Hindlimb muscle (tissue), 1 donor: ENCODE measurements around the gene RPL19. TPM values are rescaled to one million over a fixed set of nuclear protein-coding genes. Genes with fewer than 3 reads are reported as not detected.

Source experiments
- DNase-seq: peaks from one replicate; pipeline ENCODE4 v3.0.0-alpha.2; 2013
- polyA plus RNA-seq: library from polyadenylated mRNA; unstranded; fragments of 120-200 nt; gene quantifications from one replicate; pipeline ENCODE4 v1.2.1, GENCODE V29; 2013; ENCODE audit not compliant: insufficient read length

The RPL19 gene
- polyA plus RNA-seq, 1 donor, result 2,704 TPM

DNA sequence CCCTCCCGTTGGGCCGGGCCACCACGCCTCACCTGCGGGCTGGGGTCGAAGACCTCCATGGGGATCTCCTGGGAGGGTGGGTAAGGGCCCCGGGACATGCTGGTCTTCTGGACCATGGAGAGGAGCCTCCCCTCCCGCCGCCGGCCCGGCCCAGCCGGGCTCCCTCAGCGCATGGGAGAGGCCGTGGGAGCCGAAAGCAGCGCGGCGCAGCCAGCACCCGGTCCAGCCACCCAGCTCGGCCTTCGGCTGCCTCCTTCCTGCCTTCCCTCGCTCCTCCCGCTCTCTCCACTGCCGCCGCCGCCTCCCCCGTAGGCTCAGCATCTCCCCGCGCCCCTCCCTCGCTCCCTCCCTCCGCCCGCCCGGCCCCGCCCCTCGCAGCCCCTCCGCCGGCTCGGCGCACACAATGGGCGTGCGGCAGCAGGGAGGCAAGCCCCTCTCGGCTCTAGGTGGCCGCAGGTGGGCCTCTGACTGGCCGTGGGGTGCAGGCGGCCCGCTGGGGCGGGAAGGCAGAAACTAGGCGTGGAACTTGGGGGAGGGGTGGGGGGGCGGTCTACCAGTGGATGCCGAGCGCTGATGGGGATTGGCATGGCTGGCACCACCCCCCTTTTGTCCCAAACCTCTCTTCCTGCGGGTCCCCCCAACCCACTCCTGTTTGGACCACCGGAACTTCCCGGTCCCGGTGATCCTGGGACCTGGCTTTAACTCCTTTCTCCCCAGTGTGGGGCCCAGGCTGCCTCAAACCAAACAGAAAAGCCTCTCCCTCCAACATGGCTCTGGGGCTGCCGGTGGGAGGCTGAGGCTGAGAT is 2.5 kb upstream of the RPL19 start, which contains the start of gene CACNB1:
CACNB1 (minus strand) TSS at position 290 of the 806 bp plus-strand sequence; CDS start at position 116, 174 bp downstream.
- DNase-seq, result peak; percentile 78

- no peak for DNase-seq
Observed at GRCh38 chr17:39198186-39198566, 1.9 kb upstream of the RPL19 start.

- DNase-seq, result no peak
Observed at GRCh38 chr17:39199820-39200069, 338 bp upstream of the RPL19 start.

GRCh38 chr17:39200957-39201510 is 951 bp downstream of the RPL19 start:
- no peak for DNase-seq

DNA sequence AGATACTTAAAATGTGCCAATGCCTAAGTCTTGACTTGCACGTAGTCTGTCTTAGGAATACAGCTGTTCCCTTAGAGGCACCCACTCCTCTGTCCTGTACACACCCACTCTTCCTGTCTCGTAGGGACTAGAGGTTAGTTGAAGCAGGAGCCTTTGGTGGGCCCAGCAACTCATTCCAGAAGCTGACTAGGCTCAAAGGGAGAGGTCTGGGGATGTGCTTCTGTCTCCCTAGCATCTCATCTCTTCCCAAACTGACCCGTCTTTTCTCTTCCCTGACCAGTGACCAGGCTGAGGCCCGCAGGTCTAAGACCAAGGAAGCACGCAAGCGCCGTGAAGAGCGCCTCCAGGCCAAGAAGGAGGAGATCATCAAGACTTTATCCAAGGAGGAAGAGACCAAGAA is 4.2 kb downstream of the RPL19 start:
- DNase-seq, result no peak

DNA sequence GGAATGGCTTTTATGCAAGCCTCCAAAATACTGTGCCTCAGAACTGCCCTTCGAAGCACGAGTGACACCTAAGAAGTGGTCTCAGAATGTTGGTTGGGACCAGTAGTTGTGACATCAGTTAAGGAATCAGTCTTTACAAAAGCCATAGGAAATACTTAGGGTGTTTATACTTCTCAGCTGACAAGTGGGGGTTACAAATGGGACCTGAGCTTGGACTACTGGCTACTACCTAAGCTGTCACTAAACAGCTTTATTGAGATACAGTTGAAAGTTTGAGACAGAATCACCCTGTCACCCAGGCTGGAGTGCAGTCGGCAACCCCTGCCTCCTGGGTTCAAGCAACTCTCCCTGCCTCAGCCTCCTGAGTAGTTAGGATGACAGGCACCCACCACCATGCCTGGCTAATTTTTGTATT is 5.0 kb downstream of the RPL19 start:
- no peak for DNase-seq

GRCh38 chr17:39208136-39208535 is 8.1 kb downstream of the RPL19 start:
- DNase-seq, result no peak

GRCh38 chr17:39208893-39209292 is 8.8 kb downstream of the RPL19 start:
- DNase-seq, result no peak

DNA sequence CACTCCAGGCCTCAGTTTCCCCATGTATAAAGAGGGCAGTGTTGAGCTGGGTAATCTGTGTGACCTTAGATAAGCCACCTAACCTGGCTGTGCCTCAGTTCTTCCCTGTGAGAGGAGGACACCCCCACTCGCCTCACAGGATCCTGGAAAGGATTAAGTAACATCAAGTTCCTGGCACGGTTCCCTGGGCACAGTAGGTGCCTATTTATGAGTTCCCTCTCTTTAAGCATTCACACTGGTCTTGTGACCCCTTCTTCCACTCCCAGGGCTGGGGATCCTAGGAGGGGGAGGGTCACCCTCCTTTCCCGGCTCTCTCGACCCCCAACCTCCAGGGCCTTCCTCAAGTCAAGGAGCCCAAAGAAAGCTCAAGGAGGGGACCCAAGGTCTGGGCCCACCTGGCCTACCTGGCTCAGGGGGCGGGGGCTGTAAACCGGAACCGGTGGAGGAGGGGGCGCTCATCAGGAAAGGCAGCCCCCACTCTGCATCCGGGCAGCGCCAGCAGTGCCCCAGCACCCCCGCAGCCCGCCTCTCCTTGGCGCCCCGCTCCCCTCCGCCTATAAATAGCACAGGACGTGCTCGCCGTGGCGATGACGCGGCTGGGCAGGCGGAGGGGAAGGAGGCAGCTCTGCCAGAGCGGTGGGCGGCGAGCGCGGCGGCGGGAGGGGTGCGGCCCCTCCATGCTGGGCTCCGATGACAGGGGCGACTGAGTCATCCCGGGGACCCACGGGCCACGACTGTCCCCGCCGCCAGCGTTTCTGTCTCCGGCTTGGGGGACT is 9.4 kb downstream of the RPL19 start:
- peak; percentile 64 for DNase-seq

DNA sequence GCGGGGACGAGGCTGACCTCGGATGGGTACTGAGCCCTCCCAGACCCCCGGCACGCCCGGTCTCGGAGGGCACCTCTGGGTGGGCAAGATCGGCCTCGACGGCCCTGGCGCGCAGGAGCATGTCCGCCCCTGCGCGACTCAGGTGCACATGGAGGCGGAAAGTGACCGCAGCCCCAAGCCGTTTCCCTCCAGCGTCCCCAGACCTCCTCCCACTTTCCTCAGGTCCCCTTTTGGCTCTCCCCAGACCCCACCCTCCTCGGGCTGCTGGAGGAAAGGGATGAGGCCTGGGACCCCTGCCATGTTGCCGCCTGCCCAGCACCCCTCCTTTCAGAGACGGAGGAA is 10.0 kb downstream of the RPL19 start:
- no peak for DNase-seq

DNA sequence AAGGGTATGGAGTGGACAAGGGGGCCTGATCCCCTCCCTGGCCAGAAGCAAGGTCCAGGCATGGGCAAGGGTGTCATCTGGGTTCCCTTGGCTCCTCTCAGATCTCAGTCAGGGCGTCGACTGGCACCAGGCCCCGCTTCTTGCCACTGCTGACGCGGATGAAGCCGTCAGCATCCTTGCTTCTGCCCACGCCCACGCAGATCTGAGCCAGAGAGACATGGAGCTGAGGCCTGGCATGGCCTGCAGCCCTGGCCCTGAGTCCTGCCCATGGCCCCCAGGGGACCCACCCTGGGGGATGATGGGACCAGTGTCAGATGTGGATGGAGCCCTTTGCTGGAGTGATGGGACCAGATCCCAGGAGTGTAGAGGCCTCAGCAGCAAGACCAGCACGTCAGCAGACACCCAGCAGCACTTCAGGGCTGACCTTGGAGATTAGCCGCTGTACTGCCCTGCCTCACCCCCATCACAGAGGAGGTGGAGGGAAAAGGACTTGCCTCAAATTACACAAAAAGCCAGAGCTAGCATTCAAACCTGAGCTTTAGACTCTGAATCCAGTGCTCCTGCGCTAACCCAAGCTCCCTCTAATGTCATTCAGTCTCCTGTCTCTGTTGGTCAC is 12.2 kb downstream of the RPL19 start:
- no peak for DNase-seq

- DNase-seq, result no peak
Observed at GRCh38 chr17:39212841-39213480, 12.9 kb downstream of the RPL19 start.

DNA sequence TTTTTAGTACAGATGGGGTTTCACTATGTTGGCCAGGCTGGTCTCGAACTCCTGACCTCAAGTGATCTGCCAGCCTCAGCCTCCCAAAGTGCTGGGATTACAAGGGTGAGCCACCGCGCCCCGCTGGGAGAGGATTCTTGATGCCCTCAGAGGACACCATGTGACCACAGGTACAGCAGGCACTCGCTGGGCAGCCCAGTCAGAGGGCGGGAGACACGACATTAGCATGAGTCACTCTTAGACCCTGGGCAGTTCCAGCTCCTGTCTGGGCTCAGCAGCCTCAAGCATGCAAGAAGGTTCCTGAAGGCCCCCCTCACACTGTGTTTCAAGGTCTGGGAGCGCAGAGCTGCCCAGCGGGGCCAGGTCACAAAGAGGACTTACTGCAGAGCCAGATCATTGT is 13.8 kb downstream of the RPL19 start:
- DNase-seq, result no peak

DNA sequence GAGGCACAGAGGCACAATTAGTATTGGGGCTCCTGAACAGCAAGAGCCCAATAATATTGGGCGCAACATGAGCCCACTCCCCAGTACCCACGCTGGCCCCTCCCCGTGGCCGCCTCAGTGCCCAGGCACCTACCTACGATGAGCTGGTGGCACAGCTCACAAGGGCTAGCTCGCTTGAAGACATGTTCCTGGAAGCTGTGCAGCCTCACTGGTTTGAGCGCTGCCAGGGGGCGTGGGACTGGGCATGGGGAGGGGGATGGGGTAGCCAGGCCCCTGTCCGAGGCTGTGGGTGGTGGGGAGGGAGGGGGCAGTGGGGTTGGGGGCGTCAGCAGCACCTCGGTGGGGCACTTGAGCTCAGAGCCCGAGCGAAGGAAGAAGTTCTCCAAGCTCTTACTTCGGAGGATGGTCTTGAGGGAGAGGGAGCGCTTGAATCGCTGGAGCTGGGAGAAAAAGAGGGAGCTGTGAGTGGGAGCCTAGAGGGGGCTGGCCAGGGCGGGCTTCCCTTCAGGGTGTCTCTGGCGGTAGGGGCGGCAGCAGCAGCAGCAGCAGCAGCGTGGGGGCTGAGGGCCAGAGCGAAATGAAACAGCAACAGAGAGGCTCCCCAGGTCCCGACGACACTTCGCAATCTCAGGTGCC is 17.8 kb downstream of the RPL19 start:
- DNase-seq, result no peak

DNA sequence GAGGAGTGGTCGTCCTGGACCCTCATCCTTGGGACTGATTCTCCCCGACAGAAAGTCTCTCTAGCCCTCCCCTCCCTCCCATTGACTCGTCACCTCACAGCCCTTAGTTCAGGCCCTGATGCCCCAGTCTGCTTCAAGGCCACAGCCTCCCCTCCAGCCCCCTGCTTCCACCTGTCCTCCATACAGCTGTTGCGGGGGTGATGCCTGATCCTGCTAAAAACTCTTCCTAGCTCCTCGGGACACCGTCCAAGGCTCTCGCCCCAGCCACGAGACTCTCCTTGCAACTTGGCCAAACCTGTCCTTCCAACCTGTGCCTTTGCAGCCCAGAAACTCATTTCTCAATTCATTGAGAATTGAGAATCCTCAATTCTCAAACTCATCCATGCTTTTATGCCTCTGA is 18.8 kb downstream of the RPL19 start:
- DNase-seq, result no peak

GRCh38 chr17:39219647-39220154 is 19.6 kb downstream of the RPL19 start:
- no peak for DNase-seq

DNA sequence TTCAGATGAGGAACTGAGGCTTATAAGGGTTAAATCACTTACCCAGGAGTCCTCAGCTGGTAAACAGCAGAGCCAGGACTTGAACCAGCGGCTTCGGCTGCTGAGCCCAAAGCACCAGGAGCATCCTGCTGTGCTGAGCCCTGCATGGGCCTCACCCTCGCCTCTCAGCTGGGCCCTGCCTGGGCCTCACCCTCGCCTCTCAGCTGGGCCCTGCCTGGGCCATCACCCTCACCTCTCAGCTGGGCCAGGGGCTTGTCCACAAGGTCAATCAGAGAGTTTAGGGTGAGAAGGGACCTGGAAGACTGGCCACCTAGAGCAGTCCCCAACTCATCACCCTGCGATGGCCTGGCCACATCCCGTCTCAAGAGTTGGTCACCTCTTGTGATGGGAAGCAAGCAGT is 21.5 kb downstream of the RPL19 start:
- DNase-seq, result no peak

GRCh38 chr17:39222151-39222550 is 22.1 kb downstream of the RPL19 start:
- no peak for DNase-seq

DNA sequence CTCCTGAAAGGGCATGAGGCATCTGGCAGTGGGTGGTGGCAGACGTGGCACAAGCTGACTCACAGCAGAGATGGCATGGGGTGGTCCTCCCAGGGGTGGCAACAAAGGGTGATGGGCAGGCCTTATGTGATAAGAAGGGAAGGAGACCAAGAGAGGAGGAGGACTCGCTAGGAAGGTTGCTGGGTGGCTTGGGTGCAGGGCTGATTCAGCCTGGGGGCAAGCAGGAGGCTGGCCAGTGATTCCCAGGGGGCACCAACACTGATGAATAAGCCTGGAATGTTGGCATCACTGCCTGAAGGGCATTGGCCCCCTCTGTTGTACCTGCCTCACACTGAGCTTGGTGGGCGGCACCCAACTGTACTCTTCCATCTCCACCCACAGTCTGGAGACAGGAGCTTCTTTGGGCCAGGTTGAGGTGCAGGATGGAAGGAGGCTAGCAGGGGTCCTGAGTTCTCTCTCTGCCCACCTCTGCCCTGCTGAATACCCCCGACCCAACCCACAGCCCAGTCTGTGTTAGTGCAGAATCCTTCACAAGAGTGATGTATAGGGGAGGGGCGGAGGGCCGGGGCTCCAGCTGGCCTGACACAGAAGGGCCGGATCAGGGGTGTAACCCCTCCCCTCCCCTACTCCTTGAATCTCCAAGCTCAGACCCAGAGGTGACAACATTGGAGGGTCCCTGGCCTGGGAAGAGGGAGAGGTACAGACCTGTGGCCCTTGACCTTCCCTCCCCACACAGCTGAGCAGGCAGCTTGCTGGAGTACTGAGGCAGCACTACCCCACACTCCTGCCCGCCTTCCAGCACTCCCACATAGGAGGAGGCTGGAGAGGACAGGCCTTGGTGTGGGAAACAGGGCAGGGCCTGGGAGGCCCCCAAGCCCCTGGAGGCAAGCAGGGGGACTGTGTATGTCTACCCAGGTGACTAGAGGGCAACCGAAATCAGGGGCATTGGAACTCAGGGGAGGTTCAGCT is 23.1 kb downstream of the RPL19 start:
- no peak for DNase-seq

DNA sequence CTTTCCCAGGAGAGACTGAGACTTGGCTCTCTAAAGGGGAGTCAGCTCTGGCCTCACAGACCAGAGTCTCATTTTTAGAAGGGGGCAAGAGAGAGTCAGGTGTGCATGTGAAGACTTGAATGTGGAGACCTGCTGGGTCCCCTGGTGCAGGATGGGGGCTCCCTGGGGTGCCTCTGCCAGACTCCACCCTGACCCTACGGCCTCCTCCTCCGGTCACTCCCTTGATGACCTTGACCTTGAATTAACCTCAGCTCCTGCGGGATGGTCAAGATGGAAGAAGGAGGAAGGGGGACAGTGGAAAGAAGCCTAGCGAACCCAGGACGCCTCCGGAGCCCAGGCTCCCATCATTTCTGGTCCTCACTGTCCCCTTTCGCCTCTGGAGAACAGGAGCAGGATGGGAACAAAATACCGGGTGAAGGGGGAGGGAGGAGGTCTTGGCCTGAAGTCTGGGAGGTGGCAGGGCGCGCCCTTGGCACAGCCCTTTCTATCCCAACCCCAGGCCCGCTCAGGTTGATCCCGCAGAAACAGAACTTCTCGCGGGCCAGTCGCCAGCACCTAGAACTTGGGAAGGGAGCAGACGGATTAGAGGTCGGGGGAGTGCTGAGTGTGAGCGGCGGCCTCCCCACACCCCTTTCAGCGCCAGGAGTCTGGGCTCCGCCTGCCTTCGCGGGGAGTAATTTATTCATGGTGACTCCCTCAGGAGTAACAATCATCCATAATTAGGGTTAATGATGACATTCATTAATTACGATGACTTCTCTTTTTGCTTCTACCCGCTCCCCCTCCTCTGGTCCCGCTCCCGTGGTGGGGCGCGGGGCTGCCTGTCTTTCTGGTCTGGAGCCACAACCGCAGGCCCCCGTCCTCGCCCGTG is 24.1 kb downstream of the RPL19 start:
- DNase-seq, result no peak
